ENCODE results near the gene GAS7. TPM values are rescaled to one million over a fixed set of nuclear protein-coding genes. Genes with fewer than 3 reads are reported as not detected.

The GAS7 gene
- total RNA-seq, 1 donor from 2014 or later: 8.5 TPM

GRCh38 chr17:9987779-9988585 lies 210.4 kb downstream of the GAS7 start:
- H3K4me1 ChIP-seq (ENCODE audit: insufficient read depth, low read length): no peaks in the 10 kb centered on the region
- no peaks in the 10 kb centered on the region for H3K9me3 ChIP-seq (ENCODE audit: insufficient read depth, low read depth, low read length)
- H3K9ac ChIP-seq (ENCODE audit: low read length): no peak overlapping the region
- H3K4me2 ChIP-seq (ENCODE audit: low read length): no peak overlapping the region
- Mint-ChIP-seq H3K4me3 (ENCODE audit: unreplicated experiment) (no peak overlapping the region), H3K36me3 (ENCODE audit: low read depth, unreplicated experiment) (peaks cover 4% of the 10 kb centered on the region), H3K27ac (ENCODE audit: unreplicated experiment) (no peak overlapping the region), H3K4me1 (ENCODE audit: low read depth, unreplicated experiment) (no peaks in the 10 kb centered on the region), H3K27me3 (ENCODE audit: low read depth, unreplicated experiment) (peaks cover 19% of the 10 kb centered on the region), H3K9me3 (ENCODE audit: unreplicated experiment) (peaks cover 6% of the 10 kb centered on the region)
- TF ChIP-seq CTCF (IDR thresholded peaks at IDR 0.05; ENCODE audit: insufficient read depth, low read depth, low read length) (peak; percentile 47), EZH2 (IDR thresholded peaks at IDR 0.05; ENCODE audit: insufficient read depth, low read length) (no peak)
- no peaks in the 10 kb centered on the region for H3K79me2 ChIP-seq (ENCODE audit: insufficient read depth, low read length)
- H3K27me3 ChIP-seq (ENCODE audit: insufficient read depth, low read length): no peaks in the 10 kb centered on the region
- H3K36me3 ChIP-seq (ENCODE audit: insufficient read depth, low read length): no peaks in the 10 kb centered on the region
- no peak overlapping the region for H3K4me3 ChIP-seq (ENCODE audit: insufficient read depth, low read depth, low read length)
- no peaks in the 10 kb centered on the region for H4K20me1 ChIP-seq (ENCODE audit: insufficient read depth, low read length)
- DNase-seq (ENCODE audit: low read depth): no peak
- no peak for FAIRE-seq
- H3K27ac ChIP-seq (ENCODE audit: low read depth, low read length): no peak overlapping the region
- no peak overlapping the region for H2AFZ ChIP-seq (ENCODE audit: low read depth, low read length)

- Histone ChIP-seq H3K79me2 (ENCODE audit: insufficient read depth, low read length) (no peaks in the 10 kb centered on the region), H2AFZ (ENCODE audit: low read depth, low read length) (no peak overlapping the region), H3K9ac (ENCODE audit: low read length) (no peak overlapping the region), H3K36me3 (ENCODE audit: insufficient read depth, low read length) (no peaks in the 10 kb centered on the region), H3K4me3 (ENCODE audit: insufficient read depth, low read depth, low read length) (no peak overlapping the region), H4K20me1 (ENCODE audit: insufficient read depth, low read length) (no peaks in the 10 kb centered on the region), H3K4me1 (ENCODE audit: insufficient read depth, low read length) (no peaks in the 10 kb centered on the region), H3K27ac (ENCODE audit: low read depth, low read length) (no peak overlapping the region), H3K4me2 (ENCODE audit: low read length) (no peak overlapping the region), H3K27me3 (ENCODE audit: insufficient read depth, low read length) (no peaks in the 10 kb centered on the region), H3K9me3 (ENCODE audit: insufficient read depth, low read depth, low read length) (no peaks in the 10 kb centered on the region)
- no peaks in the 10 kb centered on the region for H3K4me1 Mint-ChIP-seq (ENCODE audit: low read depth, unreplicated experiment)
- peaks cover 23% of the 10 kb centered on the region for H3K27me3 Mint-ChIP-seq (ENCODE audit: low read depth, unreplicated experiment)
- TF ChIP-seq CTCF (IDR thresholded peaks at IDR 0.05; ENCODE audit: insufficient read depth, low read depth, low read length): no peak
- peaks cover 7% of the 10 kb centered on the region for H3K9me3 Mint-ChIP-seq (ENCODE audit: unreplicated experiment)
- DNase-seq (ENCODE audit: low read depth) (no peak), FAIRE-seq (no peak)
- H3K36me3 Mint-ChIP-seq (ENCODE audit: low read depth, unreplicated experiment): peaks cover 4% of the 10 kb centered on the region
- no peak overlapping the region for H3K27ac Mint-ChIP-seq (ENCODE audit: unreplicated experiment)
- H3K4me3 Mint-ChIP-seq (ENCODE audit: unreplicated experiment): no peak overlapping the region
Observed at GRCh38 chr17:9986754-9987382, 211.5 kb downstream of the GAS7 start.

- Histone ChIP-seq H3K79me2 (ENCODE audit: insufficient read depth, low read length) (no peaks in the 10 kb centered on the region), H3K27ac (ENCODE audit: low read depth, low read length) (no peak overlapping the region), H3K27me3 (ENCODE audit: insufficient read depth, low read length) (no peaks in the 10 kb centered on the region), H3K36me3 (ENCODE audit: insufficient read depth, low read length) (no peaks in the 10 kb centered on the region), H4K20me1 (ENCODE audit: insufficient read depth, low read length) (no peaks in the 10 kb centered on the region), H3K4me3 (ENCODE audit: insufficient read depth, low read depth, low read length) (no peak overlapping the region), H3K4me1 (ENCODE audit: insufficient read depth, low read length) (no peaks in the 10 kb centered on the region), H2AFZ (ENCODE audit: low read depth, low read length) (no peak overlapping the region), H3K4me2 (ENCODE audit: low read length) (no peak overlapping the region), H3K9me3 (ENCODE audit: insufficient read depth, low read depth, low read length) (no peaks in the 10 kb centered on the region), H3K9ac (ENCODE audit: low read length) (no peak overlapping the region)
- DNase-seq (ENCODE audit: low read depth) (no peak), FAIRE-seq (no peak)
- Mint-ChIP-seq H3K27ac (ENCODE audit: unreplicated experiment) (no peak overlapping the region), H3K27me3 (ENCODE audit: low read depth, unreplicated experiment) (peaks cover 17% of the 10 kb centered on the region), H3K36me3 (ENCODE audit: low read depth, unreplicated experiment) (peaks cover 4% of the 10 kb centered on the region), H3K4me3 (ENCODE audit: unreplicated experiment) (no peak overlapping the region), H3K9me3 (ENCODE audit: unreplicated experiment) (peaks cover 7% of the 10 kb centered on the region), H3K4me1 (ENCODE audit: low read depth, unreplicated experiment) (no peaks in the 10 kb centered on the region)
- TF ChIP-seq CTCF (IDR thresholded peaks at IDR 0.05; ENCODE audit: insufficient read depth, low read depth, low read length): no peak
- no peak for TF ChIP-seq EZH2 (IDR thresholded peaks at IDR 0.05; ENCODE audit: insufficient read depth, low read length)
Observed at GRCh38 chr17:9985646-9986045, 212.8 kb downstream of the GAS7 start.
